Kidney (tissue), 14 donors: Measurements from ENCODE around the gene MAP6. TPM values are rescaled to one million over a fixed set of nuclear protein-coding genes. Genes with fewer than 3 reads are reported as not detected.

Experiments used
- DNase-seq, 5 donors: peaks; one replicate each; pipeline ENCODE4 v3.0.0-alpha.2; 2013 to 2020
- FAIRE-seq: peaks from 2 replicates; lab custom pipeline; 2012; peaks lifted over from hg19 to GRCh38; lab: Jason Lieb, UNC
- H3K27ac ChIP-seq, 2 donors: one replicate each; pipeline ENCODE4 v1.7.0; 2013; ENCODE audit warnings: low read depth in 2 of 2, low read length in 2 of 2, inconsistent platforms in 1 of 2
- H3K27me3 ChIP-seq: one replicate; pipeline ENCODE4 v1.7.1; 2013; ENCODE audit warnings: low read length, inconsistent platforms; ENCODE audit not compliant: control insufficient read depth, insufficient read depth
- H3K36me3 ChIP-seq, 3 donors: one replicate each; pipeline versions ENCODE4 v1.7.0 to v1.7.1; 2013; ENCODE audit warnings: low read length in 3 of 3, control low read depth in 1 of 3, inconsistent platforms in 1 of 3; ENCODE audit not compliant: insufficient read depth in 3 of 3, control insufficient read depth in 2 of 3
- H3K4me1 ChIP-seq, 3 donors: one replicate each; pipeline versions ENCODE4 v1.7.0 to v1.7.1; 2013; ENCODE audit warnings: low read length in 3 of 3, inconsistent platforms in 1 of 3, low read depth in 1 of 3; ENCODE audit not compliant: control insufficient read depth in 2 of 3, insufficient read depth in 2 of 3
- H3K4me3 ChIP-seq, 3 donors: one replicate each; pipeline versions ENCODE4 v1.7.0 to v1.8.1; 2013; ENCODE audit warnings: low read length in 3 of 3, control low read depth in 1 of 3, inconsistent platforms in 1 of 3
- H3K9ac ChIP-seq, 3 donors: one replicate each; pipeline versions ENCODE4 v1.7.0 to v1.7.1; 2013; ENCODE audit warnings: low read length in 3 of 3, control low read depth in 1 of 3, inconsistent platforms in 1 of 3
- H3K9me3 ChIP-seq, 3 donors: one replicate each; pipeline versions ENCODE4 v1.7.0 to v1.7.1; 2013; ENCODE audit warnings: low read length in 3 of 3, control low read depth in 1 of 3, inconsistent platforms in 1 of 3; ENCODE audit not compliant: control insufficient read depth in 2 of 3, insufficient read depth in 1 of 3
- intact Hi-C: fragments of 100-400 bp; cut with DNase I; formaldehyde crosslinking; loops from one replicate; pipeline ENCODE4 v1.11.1; 2022
- polyA plus RNA-seq: library from polyadenylated mRNA; stranded (reverse); fragments of 350-450 nt; fragmentation: Illumina TruSeq; extraction: RNeasy Lipid Tissue Mini Kit (QIAGEN cat#74804); gene quantifications from one replicate; pipeline ENCODE4 v1.2.3, GENCODE V29; 2014; ENCODE audit warnings: low read depth, low replicate concordance; ENCODE audit not compliant: insufficient read depth
- total RNA-seq: library from RNA; stranded (reverse); fragmentation: NEBNext Ultra II Directional; extraction: Animal tissue kit (Norgen Biotek cat#: 25700); gene quantifications from one replicate; pipeline ENCODE4 v1.2.1, GENCODE V29; 2021
- TF ChIP-seq, protein P1 (sequence below): IDR thresholded peaks from 3 replicates; pipeline ENCODE4 v1.5.1; 2012; ENCODE audit warnings: mild to moderate bottlenecking, moderate library complexity, borderline replicate concordance; ENCODE audit not compliant: insufficient read depth; ENCODE audit errors: extremely low read depth
- donor health status: control.
- donor health status: control.
- donor health status: control.
- donor health status: control.
- donor health status: control.
- donor health status: DM: yes; HTN: yes; CAD: no.
- donor health status: Normal renal cell carcinoma (clear cell type).

The MAP6 gene
- total and polyA plus RNA-seq, 2 donors from 2014 or later, result 7.7 to 21.3 TPM

DNA sequence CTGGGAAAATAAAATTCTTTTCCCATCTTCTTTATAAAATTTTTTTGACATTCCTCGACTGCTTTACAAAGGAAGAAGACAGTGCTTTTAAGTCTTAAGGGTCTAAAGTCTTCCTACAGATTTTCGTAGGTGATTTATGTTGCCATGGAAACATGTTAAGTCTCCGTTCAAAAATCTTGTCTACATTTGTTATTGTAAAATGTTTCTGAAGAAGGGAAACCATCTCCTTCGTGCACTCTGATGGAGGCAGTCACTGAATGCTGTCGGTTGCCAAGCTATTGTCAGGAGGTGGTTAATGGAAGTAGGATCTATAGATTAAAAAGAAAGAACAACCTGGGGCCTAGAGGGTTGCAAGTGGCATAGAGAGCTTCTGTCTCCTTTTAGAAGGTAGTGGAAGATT, 52.6 kb downstream of the MAP6 start:
- intact Hi-C loops, result no loop called here
- TF ChIP-seq, protein P1, sequence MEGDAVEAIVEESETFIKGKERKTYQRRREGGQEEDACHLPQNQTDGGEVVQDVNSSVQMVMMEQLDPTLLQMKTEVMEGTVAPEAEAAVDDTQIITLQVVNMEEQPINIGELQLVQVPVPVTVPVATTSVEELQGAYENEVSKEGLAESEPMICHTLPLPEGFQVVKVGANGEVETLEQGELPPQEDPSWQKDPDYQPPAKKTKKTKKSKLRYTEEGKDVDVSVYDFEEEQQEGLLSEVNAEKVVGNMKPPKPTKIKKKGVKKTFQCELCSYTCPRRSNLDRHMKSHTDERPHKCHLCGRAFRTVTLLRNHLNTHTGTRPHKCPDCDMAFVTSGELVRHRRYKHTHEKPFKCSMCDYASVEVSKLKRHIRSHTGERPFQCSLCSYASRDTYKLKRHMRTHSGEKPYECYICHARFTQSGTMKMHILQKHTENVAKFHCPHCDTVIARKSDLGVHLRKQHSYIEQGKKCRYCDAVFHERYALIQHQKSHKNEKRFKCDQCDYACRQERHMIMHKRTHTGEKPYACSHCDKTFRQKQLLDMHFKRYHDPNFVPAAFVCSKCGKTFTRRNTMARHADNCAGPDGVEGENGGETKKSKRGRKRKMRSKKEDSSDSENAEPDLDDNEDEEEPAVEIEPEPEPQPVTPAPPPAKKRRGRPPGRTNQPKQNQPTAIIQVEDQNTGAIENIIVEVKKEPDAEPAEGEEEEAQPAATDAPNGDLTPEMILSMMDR, result no peak

DNA sequence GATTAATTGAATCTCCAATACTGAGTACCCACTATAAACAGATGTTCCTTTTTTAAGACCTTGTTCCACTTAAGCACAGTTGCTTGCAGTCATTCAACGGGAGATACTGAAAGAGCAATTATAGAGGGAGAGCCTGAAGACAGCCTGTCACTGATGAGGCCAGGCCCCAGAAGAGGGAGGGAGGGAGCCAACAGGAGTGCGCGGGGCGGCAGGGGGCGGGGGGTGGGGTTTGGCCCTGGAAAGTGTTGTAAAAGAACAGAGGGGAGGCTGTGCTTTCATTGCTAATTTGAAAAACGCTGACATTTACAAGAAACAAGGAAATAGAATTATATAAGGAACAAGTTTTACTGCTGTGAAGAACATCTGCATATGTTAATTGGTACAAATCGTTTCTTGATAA, 53.1 kb downstream of the MAP6 start:
- H3K4me1 ChIP-seq, result no peaks in the 10 kb centered on the region
- TF ChIP-seq, protein P1, result no peak
- intact Hi-C loops, result no loop called here
- no peaks in the 10 kb centered on the region for H3K36me3 ChIP-seq
- no peak overlapping the region for H3K27ac ChIP-seq
- no peak overlapping the region for H3K9ac ChIP-seq
- FAIRE-seq, result no peak
- DNase-seq, result peak in 1 of 5 donors; percentile 25
- H3K4me3 ChIP-seq, result no peak overlapping the region
- no peaks in the 10 kb centered on the region for H3K9me3 ChIP-seq
- H3K27me3 ChIP-seq, result no peaks in the 10 kb centered on the region

More for the DNA sequence above, 52.6 kb downstream of the MAP6 start:
- no peak overlapping the region for H3K9ac ChIP-seq
- no peaks in the 10 kb centered on the region for H3K9me3 ChIP-seq
- H3K36me3 ChIP-seq, result no peaks in the 10 kb centered on the region
- H3K4me3 ChIP-seq, result no peak overlapping the region
- no peaks in the 10 kb centered on the region for H3K27me3 ChIP-seq
- H3K4me1 ChIP-seq, result no peaks in the 10 kb centered on the region
- no peak for DNase-seq
- no peak overlapping the region for H3K27ac ChIP-seq
- no peak for FAIRE-seq

- H3K9me3 ChIP-seq, result no peaks in the 10 kb centered on the region
- intact Hi-C loops, result no loop called here
- no peaks in the 10 kb centered on the region for H3K36me3 ChIP-seq
- TF ChIP-seq, protein P1, result no peak
- no peak overlapping the region for H3K27ac ChIP-seq
- H3K4me1 ChIP-seq, result no peaks in the 10 kb centered on the region
- H3K27me3 ChIP-seq, result no peaks in the 10 kb centered on the region
- H3K4me3 ChIP-seq, result no peak overlapping the region
- no peak overlapping the region for H3K9ac ChIP-seq
- DNase-seq, result no peak
- no peak for FAIRE-seq
Measured at GRCh38 chr11:75611823-75612222, 57.0 kb downstream of the MAP6 start.

DNA sequence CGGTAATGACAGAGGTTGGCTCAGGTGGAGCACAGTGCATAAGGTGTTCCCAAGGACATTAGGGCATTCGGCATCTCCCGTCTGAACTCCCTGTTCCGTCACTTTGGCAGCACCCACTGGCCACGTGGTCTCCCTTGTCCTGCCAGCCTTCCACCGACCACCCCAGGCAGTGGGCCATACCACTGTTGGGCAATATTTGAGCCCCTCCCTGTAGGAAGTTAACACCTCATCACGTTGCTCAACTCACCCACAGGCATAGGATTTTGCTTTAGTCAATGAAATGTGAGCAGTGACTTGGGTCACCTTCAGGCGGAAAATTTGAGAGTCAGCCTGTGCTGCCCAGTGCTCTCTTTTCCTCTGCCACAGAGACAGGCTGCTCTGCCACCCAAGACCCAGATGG, 62.7 kb downstream of the MAP6 start:
- intact Hi-C loops, result no loop called here
- no peak overlapping the region for H3K9ac ChIP-seq
- no peaks in the 10 kb centered on the region for H3K4me1 ChIP-seq
- no peaks in the 10 kb centered on the region for H3K36me3 ChIP-seq
- H3K9me3 ChIP-seq, result no peaks in the 10 kb centered on the region
- no peak overlapping the region for H3K4me3 ChIP-seq
- peak in 1 of 5 donors; percentile 8 for DNase-seq
- TF ChIP-seq, protein P1, result no peak
- H3K27ac ChIP-seq, result no peak overlapping the region
- no peak for FAIRE-seq
- H3K27me3 ChIP-seq, result no peaks in the 10 kb centered on the region
